GM06990 (cell line): ENCODE measurements around the gene FAM124A.

Experiments
- DNase-seq: peaks from one replicate; pipeline ENCODE4 v3.0.0-alpha.2; 2011; ENCODE audit not compliant: insufficient read length; ENCODE audit errors: extremely low read depth
- H3K27me3 ChIP-seq: replicated peaks from 2 replicates; pipeline ENCODE4 v1.6.0; 2011; ENCODE audit warnings: low read length; ENCODE audit not compliant: control insufficient read depth, insufficient read depth
- H3K36me3 ChIP-seq: 2 replicates; pipeline ENCODE4 v1.5.1; 2011; ENCODE audit warnings: low read length; ENCODE audit not compliant: control insufficient read depth, insufficient read depth
- H3K4me3 ChIP-seq: replicated peaks from 2 replicates; pipeline ENCODE4 v1.5.1; 2011; ENCODE audit warnings: low read depth, mild to moderate bottlenecking, control low read depth, low read length
- CTCF ChIP-seq: IDR thresholded peaks from 2 replicates; pipeline ENCODE4 v1.5.1; 2011; ENCODE audit warnings: low read length, control low read depth, mild to moderate bottlenecking, inconsistent platforms; ENCODE audit not compliant: insufficient read depth, poor library complexity, severe bottlenecking

The FAM124A gene

GRCh38 chr13:51262501-51263211 is 40.5 kb downstream of the FAM124A start:
- H3K36me3 ChIP-seq: no peaks in the 10 kb centered on the region
- TF ChIP-seq CTCF: peak; percentile 37
- H3K27me3 ChIP-seq: no peaks in the 10 kb centered on the region; the same call in 1 of the 2 replicates
- H3K4me3 ChIP-seq: no peak overlapping the region
- DNase-seq: no peak

GRCh38 chr13:51266642-51267041 is 44.4 kb downstream of the FAM124A start:
- no peaks in the 10 kb centered on the region; the same call in 1 of the 2 replicates for H3K27me3 ChIP-seq
- no peaks in the 10 kb centered on the region for H3K36me3 ChIP-seq
- TF ChIP-seq CTCF: no peak
- DNase-seq: no peak
- H3K4me3 ChIP-seq: no peak overlapping the region

- Histone ChIP-seq H3K27me3 (no peaks in the 10 kb centered on the region; the same call in 1 of the 2 replicates), H3K4me3 (no peak overlapping the region)
- TF ChIP-seq CTCF: no peak
Observed at GRCh38 chr13:51267622-51268021, 45.4 kb downstream of the FAM124A start.

GRCh38 chr13:51269039-51269438 is 46.8 kb downstream of the FAM124A start:
- Histone ChIP-seq H3K36me3 (no peaks in the 10 kb centered on the region), H3K27me3 (no peaks in the 10 kb centered on the region; the same call in 1 of the 2 replicates)
- no peak for TF ChIP-seq CTCF

More at GRCh38 chr13:51267622-51268021, 45.4 kb downstream of the FAM124A start:
- no peaks in the 10 kb centered on the region for H3K36me3 ChIP-seq
- no peak for DNase-seq

GRCh38 chr13:51270623-51271415 is 48.6 kb downstream of the FAM124A start:
- H3K27me3 ChIP-seq: no peaks in the 10 kb centered on the region; the same call in none of the 2 replicates
- no peak overlapping the region for H3K4me3 ChIP-seq
- TF ChIP-seq CTCF: no peak
- H3K36me3 ChIP-seq: no peaks in the 10 kb centered on the region
- no peak for DNase-seq

More at GRCh38 chr13:51269039-51269438, 46.8 kb downstream of the FAM124A start:
- H3K4me3 ChIP-seq: no peak overlapping the region
- no peak for DNase-seq
